Hindlimb muscle (tissue), 1 donor: Measurements from ENCODE around the gene SMPD2. TPM values are rescaled to one million over a fixed set of nuclear protein-coding genes. Genes with fewer than 3 reads are reported as not detected.
"Not testable (repeated sequence)": the region's sequence is repeated elsewhere in the genome, so short reads cannot be mapped to it uniquely, and the experiment has no call there.

Experiments
- DNase-seq: peaks from one replicate; pipeline ENCODE4 v3.0.0-alpha.2; 2013
- polyA plus RNA-seq: library from polyadenylated mRNA; unstranded; fragments of 120-200 nt; gene quantifications from one replicate; pipeline ENCODE4 v1.2.1, GENCODE V29; 2013; ENCODE audit not compliant: insufficient read length

The SMPD2 gene
- polyA plus RNA-seq, 1 donor: 3.9 TPM

- DNase-seq: no peak
Observed at GRCh38 chr6:109447878-109448555, 7.5 kb downstream of the SMPD2 start.

DNA sequence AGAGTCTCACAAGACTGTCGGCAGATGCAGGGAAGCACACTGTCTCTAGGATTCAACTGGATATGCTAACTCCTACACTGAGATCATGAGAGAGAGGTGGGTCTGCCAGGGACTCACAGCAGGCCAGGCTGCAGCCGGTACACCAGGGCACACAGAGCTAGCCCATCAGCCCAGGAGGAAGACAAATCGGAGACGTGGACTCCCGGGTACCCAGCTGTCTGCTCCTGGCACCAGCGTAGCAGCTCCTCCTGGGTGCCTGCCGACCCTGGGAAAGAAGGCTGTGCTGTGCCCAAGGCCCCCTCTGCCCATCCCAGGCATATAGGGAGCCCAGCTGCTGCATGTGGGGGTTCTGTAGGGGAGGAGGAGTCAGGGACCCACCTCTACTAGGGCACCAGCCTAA is 8.1 kb downstream of the SMPD2 start:
- no peak for DNase-seq

GRCh38 chr6:109449064-109449794 is 8.7 kb downstream of the SMPD2 start:
- no peak for DNase-seq

DNA sequence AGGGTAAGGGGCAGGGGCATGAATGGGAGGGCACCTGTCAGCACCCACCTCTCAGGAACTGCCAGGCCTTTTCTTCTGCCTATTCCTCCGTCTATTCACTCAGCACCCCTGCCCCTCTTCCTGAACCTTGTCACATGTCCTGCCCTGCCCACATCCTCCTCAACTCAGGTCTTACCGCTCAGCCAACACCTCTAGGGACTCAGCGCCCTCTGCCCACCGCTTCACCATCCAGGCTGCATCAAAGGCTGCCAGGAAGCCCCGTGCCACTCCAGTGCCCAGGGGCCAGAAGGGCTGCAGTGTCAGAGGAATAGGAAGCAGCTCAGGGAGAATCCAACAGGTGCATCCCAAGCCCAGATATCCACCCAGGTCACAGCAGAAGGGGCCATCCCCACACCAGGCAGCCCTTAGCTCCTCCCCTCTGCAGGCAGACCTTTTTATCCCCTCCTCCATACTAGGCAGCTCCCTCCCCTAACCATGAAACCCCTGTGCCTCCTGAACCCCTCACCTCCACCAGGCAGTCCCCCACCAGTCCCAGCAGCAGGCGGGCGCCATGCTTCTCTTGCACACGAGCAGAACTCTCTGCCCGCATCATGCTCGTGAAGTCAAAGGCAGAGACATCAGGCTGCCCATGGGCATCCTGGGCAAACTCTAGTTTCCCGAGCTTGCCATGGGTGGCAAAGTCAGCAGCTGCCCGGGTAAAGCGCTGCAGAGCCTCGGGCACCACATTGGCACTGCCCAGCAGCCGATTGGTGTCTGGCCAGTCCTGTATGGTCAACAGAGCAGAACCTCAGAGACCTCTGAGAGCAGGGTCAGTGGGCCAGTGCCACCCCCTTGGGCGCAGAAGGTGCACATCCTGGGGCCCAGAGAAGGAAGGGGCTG is 9.5 kb downstream of the SMPD2 start:
- no peak for DNase-seq

DNA sequence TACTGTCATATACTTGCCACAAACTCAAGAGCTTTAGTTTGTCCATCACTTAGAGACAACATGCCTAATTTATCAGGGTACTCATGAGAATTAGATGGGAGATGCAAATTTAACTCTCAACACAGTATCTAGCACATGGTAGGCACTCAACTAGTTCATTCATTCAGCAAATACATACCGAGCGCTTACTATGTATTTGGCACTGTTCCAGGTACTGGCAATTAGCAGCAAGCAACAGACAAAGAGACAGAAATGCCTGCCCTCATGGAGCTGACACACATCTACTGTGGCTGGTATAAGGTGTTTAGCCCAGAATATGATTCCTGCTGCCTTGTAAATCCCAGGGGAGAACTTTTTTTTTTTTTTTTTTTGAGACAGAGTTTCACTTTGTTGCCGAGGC is 10.3 kb downstream of the SMPD2 start:
- DNase-seq: no peak

DNA sequence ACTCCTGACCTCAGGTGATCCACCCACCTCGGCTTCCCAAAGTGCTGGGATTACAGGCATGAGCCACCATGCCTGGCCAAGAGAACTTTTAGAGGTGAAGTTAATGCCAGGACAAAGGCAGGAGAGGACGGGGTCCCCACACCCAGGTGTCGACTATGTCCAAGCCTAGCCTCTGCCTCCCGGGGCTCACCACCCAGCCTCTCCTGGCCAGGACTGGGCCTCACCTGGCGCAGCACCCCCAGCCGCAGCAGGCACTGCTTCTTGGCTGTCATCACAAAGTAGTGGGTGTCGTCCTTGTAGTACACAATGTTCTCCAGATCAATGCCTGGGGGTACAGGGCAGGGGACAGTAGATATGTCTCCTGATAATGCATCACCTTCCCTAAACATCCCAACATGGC is 10.9 kb downstream of the SMPD2 start:
- no peak for DNase-seq

DNA sequence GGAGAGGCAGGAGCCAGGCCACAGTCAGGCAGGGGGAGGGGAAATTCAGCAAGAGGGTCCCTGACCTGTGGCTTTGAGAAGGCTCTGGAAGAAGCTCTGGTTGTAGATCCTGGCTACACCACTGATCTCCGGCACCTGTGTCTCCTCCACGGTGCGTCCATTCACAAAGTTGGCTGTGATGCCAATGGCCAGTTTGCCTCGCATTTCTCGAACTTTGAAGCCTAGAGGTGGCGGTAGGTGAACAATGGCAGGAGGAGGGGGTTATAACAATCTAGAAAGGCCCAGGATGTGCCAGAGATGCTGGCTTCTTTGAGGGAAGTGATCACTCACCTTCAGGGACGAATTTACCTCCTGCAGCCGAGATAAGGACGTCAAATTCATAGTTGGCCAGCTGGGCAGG is 11.7 kb downstream of the SMPD2 start:
- no peak for DNase-seq

DNA sequence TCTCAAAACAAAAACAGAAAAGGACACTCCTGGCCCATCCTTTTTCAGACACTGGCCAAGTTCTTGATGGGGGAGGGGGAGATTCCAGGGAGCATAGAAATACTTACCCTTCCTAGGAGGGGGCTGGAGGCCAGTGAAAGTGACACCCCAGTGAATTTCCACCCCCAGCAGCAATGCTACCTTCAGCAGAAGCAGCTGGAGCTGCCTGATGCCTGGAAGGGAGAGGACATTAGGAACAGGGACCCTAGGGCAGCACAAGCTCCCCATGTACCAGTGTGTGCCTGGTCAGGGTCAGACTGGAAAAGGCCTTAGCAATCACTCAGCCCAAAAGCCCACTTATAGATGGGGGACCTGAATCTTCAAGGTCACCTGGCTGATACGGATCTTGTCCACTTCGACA is 12.6 kb downstream of the SMPD2 start:
- DNase-seq: no peak

- no peak for DNase-seq
Observed at GRCh38 chr6:109453594-109454495, 13.3 kb downstream of the SMPD2 start.

DNA sequence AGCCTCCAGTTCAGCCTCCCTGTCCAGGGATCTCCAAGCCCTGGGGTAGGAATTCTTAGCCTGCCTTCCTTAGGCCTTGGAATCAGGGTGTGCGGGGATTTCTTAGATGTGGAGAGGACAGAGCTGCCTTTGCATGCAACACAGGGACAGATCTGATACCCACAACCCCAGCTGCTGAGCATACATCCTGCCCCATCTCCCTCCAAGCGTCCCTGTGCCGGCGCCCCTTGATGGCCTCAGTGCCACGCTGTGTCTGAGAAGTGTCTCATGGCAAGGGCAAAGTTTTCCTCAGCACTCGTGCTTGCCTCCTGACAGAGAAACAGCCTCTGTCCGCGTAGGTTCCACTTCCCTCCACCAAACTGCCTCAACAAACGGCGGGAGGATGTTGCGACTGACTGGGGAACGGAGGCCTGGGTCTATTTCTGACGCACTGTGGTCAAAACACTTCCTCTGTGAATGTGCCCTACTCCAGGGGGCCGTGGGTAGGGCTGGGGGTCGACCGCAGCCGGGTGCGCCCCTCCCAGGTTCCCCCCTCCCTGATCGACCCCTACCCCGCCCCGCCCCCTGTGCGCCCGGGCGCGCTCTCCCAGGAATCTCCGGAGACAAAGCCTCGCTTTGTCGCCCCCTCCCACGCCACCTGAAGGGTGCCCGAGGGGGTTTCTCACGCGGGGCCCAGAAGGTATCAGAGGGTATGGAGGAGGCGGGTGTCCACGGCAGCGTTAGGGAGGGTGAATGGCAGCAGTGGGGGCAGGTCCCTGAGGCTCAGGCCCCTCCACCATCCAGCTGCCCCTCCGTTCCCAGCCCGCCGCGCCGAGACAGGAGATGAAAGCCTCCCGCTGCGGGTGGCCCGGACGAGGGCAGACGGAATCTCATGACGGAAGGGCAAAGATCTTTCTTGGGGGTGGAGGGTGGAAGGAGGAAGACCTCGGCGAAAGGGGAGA is 14.2 kb downstream of the SMPD2 start:
- no peak for DNase-seq

DNA sequence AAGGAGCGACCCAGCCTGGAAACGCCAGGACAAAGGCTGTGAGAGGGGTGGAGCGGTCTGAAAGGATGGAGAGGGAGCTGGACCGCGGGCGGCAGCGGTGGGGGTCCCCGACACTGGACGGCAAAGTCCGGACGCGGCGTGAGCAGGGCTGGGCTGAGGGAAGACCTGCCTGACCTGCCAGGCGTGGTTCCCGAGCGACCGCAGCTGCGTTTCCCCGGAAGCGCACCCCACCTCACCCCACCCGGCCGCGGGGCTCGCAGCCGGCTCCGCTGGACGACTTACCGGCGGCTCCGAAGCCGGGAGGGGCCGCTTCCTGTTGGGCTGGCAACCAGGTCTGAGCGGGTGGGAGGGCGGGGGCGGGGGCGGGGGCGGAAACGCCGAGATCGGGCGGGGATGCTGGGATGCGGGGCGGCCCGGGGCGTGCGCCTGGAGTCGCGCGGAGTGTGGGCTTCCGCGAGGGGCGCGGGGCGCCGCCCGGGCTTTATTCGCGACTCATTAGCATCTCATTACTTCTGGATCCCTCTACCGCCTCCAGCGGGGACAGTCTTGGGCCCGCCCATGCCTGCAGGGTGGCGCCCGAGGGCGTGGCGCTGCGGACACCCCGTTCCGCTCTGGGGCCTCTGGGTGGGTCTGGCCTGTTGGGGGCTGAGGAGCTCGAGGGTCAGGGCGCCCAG is 15.1 kb downstream of the SMPD2 start, which contains the start of gene MICAL1:
Gene MICAL1, minus strand, starts transcription at position 336 of the 674 bp plus-strand sequence. CDS start 1,576 bp downstream, outside the sequence.
- peak; percentile 62 for DNase-seq

- no peak for DNase-seq
Observed at GRCh38 chr6:109456111-109456583, 15.6 kb downstream of the SMPD2 start.

DNA sequence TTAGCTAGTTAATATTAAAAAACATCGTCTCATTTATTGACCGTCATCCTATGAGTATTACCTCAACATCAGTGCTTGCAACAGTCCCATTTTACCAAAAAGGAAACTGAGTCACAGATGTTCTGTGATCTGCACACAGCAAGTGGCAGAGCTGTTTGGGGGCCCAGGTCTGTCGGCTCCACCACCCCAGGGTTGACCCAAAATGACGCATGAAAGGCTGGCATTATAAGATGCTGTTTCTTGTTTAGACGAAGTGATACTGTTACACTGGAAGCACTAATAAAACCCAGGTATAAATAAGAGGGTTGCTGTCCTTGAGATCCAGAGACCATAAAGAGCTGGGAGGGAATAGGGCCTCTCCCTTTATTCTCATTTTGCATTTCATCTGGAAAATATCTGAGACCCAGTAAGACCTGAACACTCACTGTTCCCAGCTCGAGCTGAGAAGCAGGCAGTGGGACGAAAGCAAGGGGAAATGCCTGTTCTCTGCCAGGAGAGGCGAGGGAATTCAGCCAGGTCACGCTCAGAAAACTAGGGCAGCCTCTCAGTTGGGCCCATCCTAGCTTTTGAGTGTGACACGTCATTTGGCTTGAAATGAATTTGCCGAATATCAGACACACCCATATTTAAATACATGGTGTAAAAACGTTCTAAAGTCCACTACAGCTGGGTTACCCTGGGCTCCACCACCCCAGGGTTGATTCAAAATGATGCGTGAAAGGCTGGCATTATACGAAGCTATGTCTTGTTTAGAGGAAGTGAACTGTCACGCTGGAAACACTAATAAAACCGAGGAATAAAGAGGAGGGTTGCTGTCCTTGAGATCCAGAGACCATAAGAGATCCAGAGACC is 16.4 kb downstream of the SMPD2 start:
- DNase-seq: peak; percentile 73

GRCh38 chr6:109457562-109457996 is 17.1 kb downstream of the SMPD2 start:
- DNase-seq: no peak

DNA sequence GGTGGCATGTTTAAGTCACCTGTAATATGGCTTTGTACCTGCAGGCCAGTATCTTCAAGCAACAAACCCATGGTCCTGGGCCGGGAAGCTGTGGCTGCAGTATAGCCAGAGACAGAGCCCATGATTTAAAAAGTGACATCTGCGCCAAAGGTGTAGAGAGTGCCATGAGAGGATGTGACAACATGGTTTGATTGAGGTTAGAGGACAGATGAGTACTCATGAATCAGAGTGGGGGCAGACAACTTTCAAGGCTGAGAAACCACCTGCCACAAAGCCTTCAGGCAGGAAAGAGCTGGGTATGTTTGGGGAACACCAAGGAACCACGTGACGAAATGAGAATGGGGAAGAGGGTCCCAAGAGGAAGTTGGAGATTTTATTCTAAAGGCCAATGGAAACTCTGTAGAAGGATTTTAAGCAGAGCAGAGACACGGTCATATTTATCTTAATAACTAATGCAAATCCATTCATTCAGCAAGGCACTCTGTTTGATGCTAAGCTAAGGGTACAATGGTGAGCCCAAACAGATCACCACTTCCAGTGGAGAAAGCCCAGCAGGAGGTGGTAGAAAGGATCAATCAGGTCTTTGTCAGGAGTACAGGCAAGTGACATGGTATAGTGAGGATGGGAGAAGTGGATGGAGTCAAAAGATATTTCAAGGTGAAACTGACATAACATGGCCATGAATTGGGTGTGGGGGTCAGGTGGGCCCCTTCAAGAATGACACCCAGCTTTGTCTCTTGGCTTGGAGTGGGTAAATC is 18.4 kb downstream of the SMPD2 start:
- no peak for DNase-seq

GRCh38 chr6:109460161-109460829 is 19.8 kb downstream of the SMPD2 start:
- DNase-seq: no peak

DNA sequence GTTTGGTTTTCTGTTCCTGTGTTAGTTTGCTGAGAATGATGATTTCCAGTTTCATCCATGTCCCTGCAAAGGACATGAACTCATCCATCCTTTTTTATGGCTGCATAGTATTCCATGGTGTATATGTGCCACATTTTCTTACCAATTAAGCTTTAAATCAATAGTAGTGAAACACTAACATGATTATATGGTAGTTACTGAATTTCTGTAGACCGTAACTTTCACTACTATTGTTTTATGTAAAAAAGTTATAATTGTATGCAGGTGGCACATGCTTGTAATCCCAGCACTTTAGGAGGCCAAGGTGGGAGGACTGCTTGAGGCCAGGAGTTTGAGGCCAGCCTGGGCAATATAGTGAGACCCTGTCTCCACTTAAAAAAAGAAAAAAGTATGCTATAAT is 20.7 kb downstream of the SMPD2 start:
- DNase-seq: not testable (repeated sequence)
